GM12878 (cell line): ENCODE measurements around the gene ATP10A. TPM values are rescaled to one million over a fixed set of nuclear protein-coding genes. Genes with fewer than 3 reads are reported as not detected.

Experiments used
- ATAC-seq: fragments of 200-7000 bp; cut with Tn5 transposase; 3 replicates; pipeline ENCODE4 v1.9.1; 2020; ENCODE audit warnings: mild to moderate bottlenecking, moderate library complexity
- BruUV-seq: library from RNA; stranded (reverse); fragments of 400-500 nt; replicated peaks from 2 replicates; lab custom pipeline; 2021; lab: Mats Ljungman, UMichigan
- CTCF ChIA-PET: fragments of 300-600 bp; sonication (Branson Sonifier 250); formaldehyde crosslinking; extraction: SDS; loops from one replicate; lab custom pipeline; 2021; ENCODE audit warnings: inconsistent platforms; lab: Yijun Ruan, JAX
- POLR2A ChIA-PET: fragments of 350-600 bp; formaldehyde crosslinking; extraction: SDS; loops from one replicate; lab custom pipeline; 2021; ENCODE audit warnings: inconsistent platforms; lab: Charles Lee
- RAD21 ChIA-PET: fragments of 300-600 bp; sonication (Branson Sonifier 250); formaldehyde crosslinking; loops from one replicate; lab custom pipeline; 2023; ENCODE audit warnings: antibody characterized with exemption; ENCODE audit not compliant: unreplicated experiment; lab: Charles Lee
- SMC1A ChIA-PET: fragments of 300-600 bp; sonication (Branson Sonifier 250); formaldehyde crosslinking; loops from one replicate; lab custom pipeline; 2023; ENCODE audit not compliant: unreplicated experiment, uncharacterized antibody; lab: Charles Lee
- DNase-seq: peaks from one replicate; pipeline ENCODE4 v3.0.0-alpha.2; 2011; ENCODE audit warnings: low read depth, low spot score
- FAIRE-seq: peaks from 3 replicates; lab custom pipeline; 2011; peaks lifted over from hg19 to GRCh38; lab: Jason Lieb, UNC
- H2AFZ ChIP-seq: 2 replicates; pipeline ENCODE4 v1.6.0; 2011; ENCODE audit warnings: low read depth, low read length, control low read depth; ENCODE audit not compliant: control insufficient read depth
- H3K27ac ChIP-seq: 2 replicates; pipeline ENCODE4 v1.5.1; 2011; ENCODE audit warnings: control low read depth; ENCODE audit not compliant: control insufficient read depth, insufficient read depth
- H3K27me3 ChIP-seq, 2 experiments: replicated peaks in 1 of 2; 2 replicates each; pipeline versions ENCODE4 v1.6.0 to v1.6.1; 2011; ENCODE audit warnings: low read length in 1 of 2; ENCODE audit not compliant: control insufficient read depth in 2 of 2, insufficient read depth in 2 of 2
- H3K36me3 ChIP-seq, 2 experiments: 2 replicates each; pipeline ENCODE4 v1.5.1; 2011; ENCODE audit warnings: low read length in 1 of 2; ENCODE audit not compliant: control insufficient read depth in 2 of 2, insufficient read depth in 2 of 2
- H3K4me1 ChIP-seq: 2 replicates; pipeline ENCODE4 v1.6.1; 2011; ENCODE audit warnings: mild to moderate bottlenecking, low read length, moderate library complexity, mixed read lengths; ENCODE audit not compliant: control insufficient read depth, insufficient read depth
- H3K4me2 ChIP-seq: 2 replicates; pipeline ENCODE4 v1.6.0; 2011; ENCODE audit warnings: control low read depth; ENCODE audit not compliant: control insufficient read depth, insufficient read depth
- H3K4me3 ChIP-seq: fragments of 200-600 bp; sonication (generic); 2 replicates; pipeline ENCODE4 v1.5.1; 2016
- H3K79me2 ChIP-seq: 2 replicates; pipeline ENCODE4 v1.6.0; 2011; ENCODE audit warnings: low read length; ENCODE audit not compliant: control insufficient read depth, insufficient read depth
- H3K9ac ChIP-seq: 2 replicates; pipeline ENCODE4 v1.8.0; 2011; ENCODE audit warnings: low read length, control low read depth, mixed read lengths; ENCODE audit not compliant: control insufficient read depth, insufficient read depth
- H3K9me3 ChIP-seq: replicated peaks from 3 replicates; pipeline ENCODE4 v1.5.1; 2011; ENCODE audit warnings: mild to moderate bottlenecking, low read length; ENCODE audit not compliant: control insufficient read depth, insufficient read depth
- H4K20me1 ChIP-seq: 2 replicates; pipeline ENCODE4 v1.6.0; 2011; ENCODE audit not compliant: control insufficient read depth, insufficient read depth
- CUX1 ChIP-seq: IDR thresholded peaks from 2 replicates; pipeline ENCODE4 v1.6.1; 2012; ENCODE audit warnings: improper control_type of control experiment, low read depth, low read length; ENCODE audit not compliant: insufficient replicate concordance
- ESRRA ChIP-seq: IDR thresholded peaks from 2 replicates; pipeline ENCODE4 v1.6.1; 2012; ENCODE audit warnings: mild to moderate bottlenecking, low read length, improper control_type of control experiment
- ETV6 ChIP-seq, 2 experiments: fragments of 450-650 bp in 1 of 2; IDR thresholded peaks in 1 of 2; conservative IDR thresholded peaks in 1 of 2; 2 replicates each; pipeline ENCODE4 v1.6.1; 2014; ENCODE audit warnings: antibody characterized with exemption in 1 of 2, borderline replicate concordance in 1 of 2, low read depth in 1 of 2, mild to moderate bottlenecking in 1 of 2, moderate library complexity in 1 of 2
- EZH2 ChIP-seq: IDR thresholded peaks from 2 replicates; pipeline ENCODE4 v1.6.1; 2012; ENCODE audit warnings: low read depth, mild to moderate bottlenecking, control low read depth, inconsistent platforms, low read length, borderline replicate concordance; ENCODE audit not compliant: control insufficient read depth
- HSF1 ChIP-seq: fragments of 150-350 bp; IDR thresholded peaks from 2 replicates; pipeline ENCODE4 v1.6.1; 2014; ENCODE audit warnings: mild to moderate bottlenecking, low read depth, low read length
- MYB ChIP-seq: fragments of 150-350 bp; IDR thresholded peaks from 2 replicates; pipeline ENCODE4 v1.6.1; 2014; ENCODE audit warnings: mild to moderate bottlenecking, low read depth, low read length, borderline replicate concordance
- TCF3 ChIP-seq: IDR thresholded peaks from 2 replicates; pipeline ENCODE4 v1.6.1; 2012; ENCODE audit warnings: low read depth, mild to moderate bottlenecking, low read length, borderline replicate concordance; ENCODE audit not compliant: insufficient read depth
- ZNF687 ChIP-seq: fragments of 450-650 bp; IDR thresholded peaks from 2 replicates; pipeline ENCODE4 v1.6.1; 2017; ENCODE audit warnings: mild to moderate bottlenecking, moderate library complexity
- in situ Hi-C: fragments of 300-500 bp; cut with MboI; formaldehyde crosslinking; loops from 9 replicates; pipeline ENCODE4 v1.14.3; 2018; ENCODE audit warnings: mixed read lengths
- intact Hi-C: fragments of 100-400 bp; cut with micrococcal nuclease; formaldehyde crosslinking; loops from one replicate; pipeline ENCODE4 v1.14.2; 2022; ENCODE audit not compliant: unreplicated experiment
- polyA plus RNA-seq, 11 experiments: library from polyadenylated mRNA; depleted of rRNA in 4 of 11; unstranded in 6 of 11; stranded (reverse) in 5 of 11; fragments of >200 nt; fragmentation: Nextera tagmentation in 4 of 11; fragmentation: Illumina TruSeq in 1 of 11; extraction: Ambion mirVana in 4 of 11; extraction: Trizol in 1 of 11; gene quantifications; 1 replicate in 1 of 11; 2 replicates in 10 of 11; pipeline versions ENCODE4 v1.2.1 to v1.2.3, GENCODE V29; 2011 to 2016; ENCODE audit warnings: inconsistent platforms in 2 of 11, missing spikeins in 2 of 11, low read depth in 1 of 11
- total RNA-seq, 4 experiments: library from RNA; depleted of rRNA in 3 of 4; stranded (reverse); fragments of >200 nt in 3 of 4; fragmentation: Illumina TruSeq in 1 of 4; extraction: Trizol in 1 of 4; gene quantifications; 2 replicates each; pipeline versions ENCODE4 v1.2.1 to v1.2.3, GENCODE V29; 2013 to 2021

ATP10A gene
- total and polyA plus RNA-seq, 10 of the 15 experiments (the other 5 are each of a cell fraction or from before 2014, with no cell fraction given): 0.04 to 1.5 (median 0.31) TPM; not detected in 2

- no peak for TF ChIP-seq ZNF687
- no peak for TF ChIP-seq MYB
Observed at GRCh38 chr15:25874379-25874778, 11.3 kb upstream of the ATP10A start (continued).

GRCh38 chr15:25871403-25871802 lies 8.3 kb upstream of the ATP10A start:
- ChIA-PET POLR2A (no interaction called here), SMC1A (no interaction called here), CTCF (no interaction called here), RAD21 (interaction anchor here (0.5 kb wide), 1 partner anchor 1654 kb away, joined by 3 read pairs; no protein-coding TSS in a partner anchor)
- Histone ChIP-seq H2AFZ (no peak overlapping the region), H3K27me3 (no peaks in the 10 kb centered on the region), H3K79me2 (no peaks in the 10 kb centered on the region), H3K4me3 (no peak overlapping the region), H3K9me3 (no peaks in the 10 kb centered on the region), H3K9ac (no peak overlapping the region), H3K36me3 (no peaks in the 10 kb centered on the region), H3K4me2 (no peak overlapping the region), H4K20me1 (no peaks in the 10 kb centered on the region), H3K27ac (no peak overlapping the region), H3K4me1 (no peaks in the 10 kb centered on the region)
- in situ Hi-C loops: no loop called here
- DNase-seq: no peak
- BruUV-seq: no TSS peak
- intact Hi-C loops: no loop called here
- ATAC-seq: no peak
- FAIRE-seq: no peak
- no peak for TF ChIP-seq ETV6 (conservative IDR thresholded peaks at IDR 0.05 in 1 of 2, IDR thresholded peaks at IDR 0.05 in 1 of 2; ENCODE audit: borderline replicate concordance in 1 of 2, low read depth in 1 of 2)
- TF ChIP-seq CUX1: no peak
- TF ChIP-seq HSF1: no peak
- no peak for TF ChIP-seq EZH2
- no peak for TF ChIP-seq ESRRA
- no peak for TF ChIP-seq TCF3
